HEK293 (cell line): Measurements from ENCODE around the gene SNCAIP.

Source experiments
- CTCF ChIA-PET: fragments of 350-600 bp; formaldehyde crosslinking; extraction: SDS; loops from one replicate; lab custom pipeline; 2021; ENCODE audit warnings: antibody characterized with exemption; lab: Yijun Ruan, JAX
- POLR2A ChIA-PET: fragments of 300-600 bp; formaldehyde crosslinking; extraction: SDS; loops from one replicate; lab custom pipeline; 2020; ENCODE audit warnings: antibody characterized with exemption, inconsistent platforms; lab: Yijun Ruan, JAX
- H3K27ac ChIP-seq: fragments of 200-500 bp; sonication (Bioruptor generic); 2 replicates; pipeline ENCODE4 v1.5.1; 2014; ENCODE audit warnings: low read depth, low read length, control low read depth, inconsistent platforms; ENCODE audit errors: extremely low read depth
- H3K36me3 ChIP-seq, 2 experiments: fragments of 200-500 bp in 1 of 2; sonication (Bioruptor generic) in 1 of 2; 1 replicate in 1 of 2; 2 replicates in 1 of 2; pipeline ENCODE4 v1.5.1; 2014 to 2017; ENCODE audit warnings: inconsistent platforms in 2 of 2, low read length in 2 of 2; ENCODE audit not compliant: control insufficient read depth in 2 of 2, insufficient read depth in 1 of 2
- H3K4me1 ChIP-seq: fragments of 200-500 bp; sonication (Bioruptor generic); 2 replicates; pipeline ENCODE4 v1.5.1; 2014; ENCODE audit warnings: mild to moderate bottlenecking, low read length, inconsistent platforms; ENCODE audit not compliant: control insufficient read depth, insufficient read depth
- H3K4me3 ChIP-seq: 2 replicates; pipeline ENCODE4 v1.5.1; 2011; ENCODE audit warnings: low read depth, mild to moderate bottlenecking, control low read depth, low read length, moderate library complexity
- H3K9me3 ChIP-seq: fragments of 200-500 bp; sonication (Bioruptor generic); 2 replicates; pipeline ENCODE4 v1.5.1; 2014; ENCODE audit warnings: low read depth, low read length, inconsistent platforms; ENCODE audit not compliant: control insufficient read depth, insufficient read depth
- GLI4 ChIP-seq: fragments of 450-650 bp; formaldehyde crosslinking; IDR thresholded peaks from 2 replicates; pipeline ENCODE4 v1.5.1; 2016; ENCODE audit warnings: missing biosample characterization, missing genetic modification characterization
- HOXA7 ChIP-seq: sonication (generic); formaldehyde crosslinking; IDR thresholded peaks from 2 replicates; pipeline ENCODE4 v1.8.1; 2022; ENCODE audit warnings: missing genetic modification reagents, borderline replicate concordance
- SCRT1 ChIP-seq: fragments of 450-650 bp; formaldehyde crosslinking; IDR thresholded peaks from 2 replicates; pipeline ENCODE4 v1.5.1; 2016; ENCODE audit warnings: missing biosample characterization, missing genetic modification characterization, borderline replicate concordance
- SP2 ChIP-seq: fragments of 450-650 bp; formaldehyde crosslinking; IDR thresholded peaks from 2 replicates; pipeline ENCODE4 v1.5.1; 2016; ENCODE audit warnings: missing biosample characterization, missing genetic modification characterization
- ZBTB17 ChIP-seq: fragments of 450-650 bp; formaldehyde crosslinking; IDR thresholded peaks from 2 replicates; pipeline ENCODE4 v1.5.1; 2016; ENCODE audit warnings: missing biosample characterization, missing genetic modification characterization
- ZBTB20 ChIP-seq: fragments of 450-650 bp; formaldehyde crosslinking; IDR thresholded peaks from 2 replicates; pipeline ENCODE4 v1.5.1; 2016; ENCODE audit warnings: missing biosample characterization, missing genetic modification characterization
- ZBTB8A ChIP-seq: fragments of 450-650 bp; formaldehyde crosslinking; IDR thresholded peaks from 2 replicates; pipeline ENCODE4 v1.5.1; 2016; ENCODE audit warnings: missing biosample characterization, missing genetic modification characterization
- ZFP37 ChIP-seq: fragments of 450-650 bp; formaldehyde crosslinking; IDR thresholded peaks from 2 replicates; pipeline ENCODE4 v1.5.1; 2016; ENCODE audit warnings: missing biosample characterization, missing genetic modification characterization
- ZNF133 ChIP-seq: fragments of 450-650 bp; formaldehyde crosslinking; IDR thresholded peaks from 2 replicates; pipeline ENCODE4 v1.5.1; 2016; ENCODE audit warnings: missing biosample characterization, missing genetic modification characterization
- ZNF138 ChIP-seq: fragments of 450-650 bp; formaldehyde crosslinking; IDR thresholded peaks from 2 replicates; pipeline ENCODE4 v1.5.1; 2016; ENCODE audit warnings: missing biosample characterization, missing genetic modification characterization, borderline replicate concordance
- ZNF174 ChIP-seq: fragments of 450-650 bp; formaldehyde crosslinking; IDR thresholded peaks from 2 replicates; pipeline ENCODE4 v1.5.0; 2017; ENCODE audit warnings: missing biosample characterization, mild to moderate bottlenecking, missing genetic modification characterization
- ZNF175 ChIP-seq: fragments of 450-650 bp; formaldehyde crosslinking; IDR thresholded peaks from 2 replicates; pipeline ENCODE4 v1.5.1; 2016; ENCODE audit warnings: missing biosample characterization, missing genetic modification characterization
- ZNF24 ChIP-seq: fragments of 450-650 bp; formaldehyde crosslinking; IDR thresholded peaks from 2 replicates; pipeline ENCODE4 v1.5.1; 2016; ENCODE audit warnings: missing biosample characterization, missing genetic modification characterization
- ZNF274 ChIP-seq, 2 experiments: fragments of 200-500 bp in 1 of 2; fragments of 450-650 bp in 1 of 2; sonication (Bioruptor generic) in 1 of 2; formaldehyde crosslinking in 1 of 2; IDR thresholded peaks; 2 replicates each; pipeline versions ENCODE4 v1.5.1 to v1.6.1; 2014 to 2016; ENCODE audit warnings: borderline replicate concordance in 1 of 2, inconsistent platforms in 1 of 2, low read length in 1 of 2, missing biosample characterization in 1 of 2, missing genetic modification characterization in 1 of 2
- ZNF510 ChIP-seq: fragments of 450-650 bp; formaldehyde crosslinking; IDR thresholded peaks from 2 replicates; pipeline ENCODE4 v1.5.1; 2018; ENCODE audit warnings: mild to moderate bottlenecking, missing genetic modification characterization, missing biosample characterization; ENCODE audit not compliant: insufficient replicate concordance
- ZNF514 ChIP-seq: fragments of 450-650 bp; formaldehyde crosslinking; IDR thresholded peaks from 2 replicates; pipeline ENCODE4 v1.5.1; 2016; ENCODE audit warnings: missing biosample characterization, missing genetic modification characterization
- ZNF654 ChIP-seq: fragments of 450-650 bp; formaldehyde crosslinking; IDR thresholded peaks from 2 replicates; pipeline ENCODE4 v1.5.1; 2016; ENCODE audit warnings: low read depth, missing biosample characterization, missing genetic modification characterization
- ZNF785 ChIP-seq: fragments of 450-650 bp; formaldehyde crosslinking; IDR thresholded peaks from 2 replicates; pipeline ENCODE4 v1.5.1; 2016; ENCODE audit warnings: missing biosample characterization, missing genetic modification characterization
- TF ChIP-seq, protein P1 (sequence below): fragments of 450-650 bp; IDR thresholded peaks from 2 replicates; pipeline ENCODE4 v1.5.1; 2018; ENCODE audit warnings: missing biosample characterization, missing genetic modification characterization
- TF ChIP-seq, protein P2 (sequence below): fragments of 450-650 bp; formaldehyde crosslinking; IDR thresholded peaks from 2 replicates; pipeline ENCODE4 v1.5.1; 2016; ENCODE audit warnings: missing biosample characterization, missing genetic modification characterization
- TF ChIP-seq, protein P3 (sequence below): fragments of 450-650 bp; formaldehyde crosslinking; IDR thresholded peaks from 2 replicates; pipeline ENCODE4 v1.5.1; 2016; ENCODE audit warnings: missing biosample characterization, missing genetic modification characterization
- TF ChIP-seq, protein P4 (sequence below): fragments of 450-650 bp; formaldehyde crosslinking; conservative IDR thresholded peaks from 2 replicates; pipeline ENCODE4 v1.5.1; 2016; ENCODE audit warnings: low read depth, missing biosample characterization, missing genetic modification characterization
- TF ChIP-seq, protein P5 (sequence below): fragments of 450-650 bp; formaldehyde crosslinking; IDR thresholded peaks from 2 replicates; pipeline ENCODE4 v1.5.1; 2016; ENCODE audit warnings: missing biosample characterization, missing genetic modification characterization

Gene SNCAIP

DNA sequence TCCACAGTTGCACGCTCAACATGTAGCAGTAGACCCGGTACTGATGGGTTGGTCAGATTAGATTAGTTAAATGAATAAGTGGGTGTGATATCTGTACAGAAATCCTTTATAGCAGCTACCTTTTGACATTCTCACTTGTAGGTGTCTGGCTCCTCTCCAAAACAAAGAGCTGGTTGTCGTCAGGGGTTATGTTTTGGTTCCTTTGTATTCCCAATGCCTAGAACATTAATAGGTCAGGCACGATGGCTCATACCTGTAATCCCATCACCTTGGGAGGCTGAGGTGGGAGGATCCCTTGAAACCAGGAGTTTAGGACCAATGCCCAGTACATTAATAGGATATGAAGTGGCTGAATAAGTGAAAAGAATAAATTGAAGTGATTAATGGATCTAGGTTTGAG is 182.1 kb downstream of the SNCAIP start (continued):
- TF ChIP-seq, protein P1, sequence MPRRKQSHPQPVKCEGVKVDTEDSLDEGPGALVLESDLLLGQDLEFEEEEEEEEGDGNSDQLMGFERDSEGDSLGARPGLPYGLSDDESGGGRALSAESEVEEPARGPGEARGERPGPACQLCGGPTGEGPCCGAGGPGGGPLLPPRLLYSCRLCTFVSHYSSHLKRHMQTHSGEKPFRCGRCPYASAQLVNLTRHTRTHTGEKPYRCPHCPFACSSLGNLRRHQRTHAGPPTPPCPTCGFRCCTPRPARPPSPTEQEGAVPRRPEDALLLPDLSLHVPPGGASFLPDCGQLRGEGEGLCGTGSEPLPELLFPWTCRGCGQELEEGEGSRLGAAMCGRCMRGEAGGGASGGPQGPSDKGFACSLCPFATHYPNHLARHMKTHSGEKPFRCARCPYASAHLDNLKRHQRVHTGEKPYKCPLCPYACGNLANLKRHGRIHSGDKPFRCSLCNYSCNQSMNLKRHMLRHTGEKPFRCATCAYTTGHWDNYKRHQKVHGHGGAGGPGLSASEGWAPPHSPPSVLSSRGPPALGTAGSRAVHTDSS (tag by site-specific recombination): no peak
- TF ChIP-seq ZNF138 (tag by site-specific recombination): no peak
- TF ChIP-seq GLI4 (tag by site-specific recombination): no peak
- no peak for TF ChIP-seq ZNF24
- no peak for TF ChIP-seq ZBTB8A (tag by site-specific recombination)
- no peak for TF ChIP-seq ZNF510

DNA sequence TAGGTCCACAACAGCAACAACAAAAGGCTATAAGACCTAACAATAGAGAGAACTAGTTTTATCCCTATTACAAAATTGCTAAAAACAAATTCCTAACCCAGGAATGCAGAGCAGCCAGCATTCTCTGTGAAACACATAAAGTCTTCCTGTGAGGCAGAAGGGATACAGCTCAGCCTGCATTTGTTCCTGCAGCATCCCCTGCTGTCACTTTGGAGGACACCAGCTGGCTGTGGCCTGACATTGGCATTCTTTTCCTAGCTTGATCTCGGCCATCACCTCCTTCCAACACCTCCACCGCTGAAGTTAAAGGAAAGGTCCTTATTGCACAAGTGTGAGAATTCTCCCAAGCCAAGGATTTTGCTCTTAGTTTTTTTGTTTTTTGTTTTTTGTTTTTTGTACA is 186.1 kb downstream of the SNCAIP start:
- H3K4me3 ChIP-seq: no peak overlapping the region
- peaks cover 7% of the 10 kb centered on the region; the same call in 1 of the 2 replicates for H3K4me1 ChIP-seq
- H3K36me3 ChIP-seq: no peaks in the 10 kb centered on the region
- POLR2A ChIA-PET: no interaction called here
- TF ChIP-seq, protein P2, sequence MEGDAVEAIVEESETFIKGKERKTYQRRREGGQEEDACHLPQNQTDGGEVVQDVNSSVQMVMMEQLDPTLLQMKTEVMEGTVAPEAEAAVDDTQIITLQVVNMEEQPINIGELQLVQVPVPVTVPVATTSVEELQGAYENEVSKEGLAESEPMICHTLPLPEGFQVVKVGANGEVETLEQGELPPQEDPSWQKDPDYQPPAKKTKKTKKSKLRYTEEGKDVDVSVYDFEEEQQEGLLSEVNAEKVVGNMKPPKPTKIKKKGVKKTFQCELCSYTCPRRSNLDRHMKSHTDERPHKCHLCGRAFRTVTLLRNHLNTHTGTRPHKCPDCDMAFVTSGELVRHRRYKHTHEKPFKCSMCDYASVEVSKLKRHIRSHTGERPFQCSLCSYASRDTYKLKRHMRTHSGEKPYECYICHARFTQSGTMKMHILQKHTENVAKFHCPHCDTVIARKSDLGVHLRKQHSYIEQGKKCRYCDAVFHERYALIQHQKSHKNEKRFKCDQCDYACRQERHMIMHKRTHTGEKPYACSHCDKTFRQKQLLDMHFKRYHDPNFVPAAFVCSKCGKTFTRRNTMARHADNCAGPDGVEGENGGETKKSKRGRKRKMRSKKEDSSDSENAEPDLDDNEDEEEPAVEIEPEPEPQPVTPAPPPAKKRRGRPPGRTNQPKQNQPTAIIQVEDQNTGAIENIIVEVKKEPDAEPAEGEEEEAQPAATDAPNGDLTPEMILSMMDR (tag by site-specific recombination): peak; percentile 87
- TF ChIP-seq SP2 (tag by site-specific recombination): no peak
- TF ChIP-seq ZNF654: peak; percentile 60
- TF ChIP-seq ZFP37 (tag by site-specific recombination): no peak
- TF ChIP-seq, protein P3, sequence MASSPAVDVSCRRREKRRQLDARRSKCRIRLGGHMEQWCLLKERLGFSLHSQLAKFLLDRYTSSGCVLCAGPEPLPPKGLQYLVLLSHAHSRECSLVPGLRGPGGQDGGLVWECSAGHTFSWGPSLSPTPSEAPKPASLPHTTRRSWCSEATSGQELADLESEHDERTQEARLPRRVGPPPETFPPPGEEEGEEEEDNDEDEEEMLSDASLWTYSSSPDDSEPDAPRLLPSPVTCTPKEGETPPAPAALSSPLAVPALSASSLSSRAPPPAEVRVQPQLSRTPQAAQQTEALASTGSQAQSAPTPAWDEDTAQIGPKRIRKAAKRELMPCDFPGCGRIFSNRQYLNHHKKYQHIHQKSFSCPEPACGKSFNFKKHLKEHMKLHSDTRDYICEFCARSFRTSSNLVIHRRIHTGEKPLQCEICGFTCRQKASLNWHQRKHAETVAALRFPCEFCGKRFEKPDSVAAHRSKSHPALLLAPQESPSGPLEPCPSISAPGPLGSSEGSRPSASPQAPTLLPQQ (tag by site-specific recombination): no peak
- TF ChIP-seq ZBTB17 (tag by site-specific recombination): peak; percentile 25; the same call in 1 of the 2 replicates
- TF ChIP-seq, all 188 proteins: peak for 3
- H3K9me3 ChIP-seq: no peaks in the 10 kb centered on the region
- CTCF ChIA-PET: interaction anchor here (0.7 to 2.1 kb wide), 5 partner anchors 35 to 584 kb away, joined by 3 to 13 read pairs (median 3); no protein-coding TSS in a partner anchor
- no peak overlapping the region for H3K27ac ChIP-seq

DNA sequence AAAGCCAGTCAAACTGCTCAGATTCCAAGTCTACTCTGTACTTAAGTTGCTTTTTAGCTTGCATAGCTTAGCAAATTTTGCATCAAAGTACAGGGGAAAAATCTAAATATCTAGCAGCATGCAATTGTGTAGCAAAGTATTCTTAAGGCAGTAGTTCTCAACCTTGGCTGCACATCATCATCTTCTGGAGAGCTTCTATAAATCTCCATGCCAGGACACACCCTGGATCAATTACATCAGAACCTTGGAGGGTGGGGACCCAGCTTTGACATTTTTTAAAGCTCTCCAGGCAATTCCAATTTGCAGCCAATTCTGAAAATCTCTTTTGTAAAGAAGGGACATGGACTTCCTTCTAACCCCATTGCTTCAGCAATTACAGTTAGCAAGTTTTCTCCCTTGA is 187.5 kb downstream of the SNCAIP start:
- H3K4me1 ChIP-seq: no peaks in the 10 kb centered on the region
- ChIA-PET POLR2A (no interaction called here), CTCF (interaction anchor here (0.6 to 1.8 kb wide), 8 partner anchors 11 to 1916 kb away, joined by 3 to 7 read pairs (median 4); no protein-coding TSS in a partner anchor)
- no peak overlapping the region for H3K27ac ChIP-seq
- TF ChIP-seq HOXA7 (CRISPR knock-in tag): no peak
- no peak for TF ChIP-seq ZNF785
- no peak for TF ChIP-seq SCRT1 (tag by site-specific recombination)
- TF ChIP-seq ZNF174 (tag by site-specific recombination): no peak
- no peak for TF ChIP-seq ZNF175 (tag by site-specific recombination)
- TF ChIP-seq, protein P4, sequence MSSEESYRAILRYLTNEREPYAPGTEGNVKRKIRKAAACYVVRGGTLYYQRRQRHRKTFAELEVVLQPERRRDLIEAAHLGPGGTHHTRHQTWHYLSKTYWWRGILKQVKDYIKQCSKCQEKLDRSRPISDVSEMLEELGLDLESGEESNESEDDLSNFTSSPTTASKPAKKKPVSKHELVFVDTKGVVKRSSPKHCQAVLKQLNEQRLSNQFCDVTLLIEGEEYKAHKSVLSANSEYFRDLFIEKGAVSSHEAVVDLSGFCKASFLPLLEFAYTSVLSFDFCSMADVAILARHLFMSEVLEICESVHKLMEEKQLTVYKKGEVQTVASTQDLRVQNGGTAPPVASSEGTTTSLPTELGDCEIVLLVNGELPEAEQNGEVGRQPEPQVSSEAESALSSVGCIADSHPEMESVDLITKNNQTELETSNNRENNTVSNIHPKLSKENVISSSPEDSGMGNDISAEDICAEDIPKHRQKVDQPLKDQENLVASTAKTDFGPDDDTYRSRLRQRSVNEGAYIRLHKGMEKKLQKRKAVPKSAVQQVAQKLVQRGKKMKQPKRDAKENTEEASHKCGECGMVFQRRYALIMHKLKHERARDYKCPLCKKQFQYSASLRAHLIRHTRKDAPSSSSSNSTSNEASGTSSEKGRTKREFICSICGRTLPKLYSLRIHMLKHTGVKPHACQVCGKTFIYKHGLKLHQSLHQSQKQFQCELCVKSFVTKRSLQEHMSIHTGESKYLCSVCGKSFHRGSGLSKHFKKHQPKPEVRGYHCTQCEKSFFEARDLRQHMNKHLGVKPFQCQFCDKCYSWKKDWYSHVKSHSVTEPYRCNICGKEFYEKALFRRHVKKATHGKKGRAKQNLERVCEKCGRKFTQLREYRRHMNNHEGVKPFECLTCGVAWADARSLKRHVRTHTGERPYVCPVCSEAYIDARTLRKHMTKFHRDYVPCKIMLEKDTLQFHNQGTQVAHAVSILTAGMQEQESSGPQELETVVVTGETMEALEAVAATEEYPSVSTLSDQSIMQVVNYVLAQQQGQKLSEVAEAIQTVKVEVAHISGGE: no peak
- no peak for TF ChIP-seq ZNF133 (tag by site-specific recombination)
- no peak for TF ChIP-seq ZNF274 (IDR thresholded peaks at IDR 0.05; ENCODE audit: low read length)
- TF ChIP-seq ZNF274 (tag by site-specific recombination; IDR thresholded peaks at IDR 0.05; ENCODE audit: borderline replicate concordance): no peak
- no peak for TF ChIP-seq ZNF514 (tag by site-specific recombination)
- TF ChIP-seq ZBTB20 (tag by site-specific recombination): no peak
- TF ChIP-seq, protein P5, sequence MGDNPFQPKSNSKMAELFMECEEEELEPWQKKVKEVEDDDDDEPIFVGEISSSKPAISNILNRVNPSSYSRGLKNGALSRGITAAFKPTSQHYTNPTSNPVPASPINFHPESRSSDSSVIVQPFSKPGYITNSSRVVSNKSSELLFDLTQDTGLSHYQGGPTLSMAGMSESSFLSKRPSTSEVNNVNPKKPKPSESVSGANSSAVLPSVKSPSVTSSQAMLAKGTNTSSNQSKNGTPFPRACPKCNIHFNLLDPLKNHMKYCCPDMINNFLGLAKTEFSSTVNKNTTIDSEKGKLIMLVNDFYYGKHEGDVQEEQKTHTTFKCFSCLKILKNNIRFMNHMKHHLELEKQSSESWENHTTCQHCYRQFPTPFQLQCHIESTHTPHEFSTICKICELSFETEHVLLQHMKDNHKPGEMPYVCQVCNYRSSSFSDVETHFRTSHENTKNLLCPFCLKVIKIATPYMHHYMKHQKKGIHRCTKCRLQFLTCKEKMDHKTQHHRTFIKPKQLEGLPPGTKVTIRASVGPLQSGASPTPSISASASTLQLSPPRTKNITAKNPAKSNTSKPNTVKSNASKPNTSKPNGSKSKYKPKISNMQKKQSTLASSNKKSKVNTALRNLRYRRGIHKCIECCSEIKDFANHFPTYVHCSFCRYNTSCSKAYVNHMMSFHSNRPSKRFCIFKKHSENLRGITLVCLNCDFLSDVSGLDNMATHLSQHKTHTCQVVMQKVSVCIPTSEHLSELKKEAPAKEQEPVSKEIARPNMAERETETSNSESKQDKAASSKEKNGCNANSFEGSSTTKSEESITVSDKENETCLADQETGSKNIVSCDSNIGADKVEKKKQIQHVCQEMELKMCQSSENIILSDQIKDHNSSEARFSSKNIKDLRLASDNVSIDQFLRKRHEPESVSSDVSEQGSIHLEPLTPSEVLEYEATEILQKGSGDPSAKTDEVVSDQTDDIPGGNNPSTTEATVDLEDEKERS: no peak
- H3K4me3 ChIP-seq: no peak overlapping the region
- no peaks in the 10 kb centered on the region for H3K36me3 ChIP-seq
- H3K9me3 ChIP-seq: no peaks in the 10 kb centered on the region
